GM18499 (cell line): Measurements from ENCODE around the gene ALOXE3.
"Not testable (repeated sequence)": the region's sequence is repeated elsewhere in the genome, so short reads cannot be mapped to it uniquely, and the experiment has no call there.

Experiments
- ATAC-seq: cut with Tn5 transposase; IDR thresholded peaks from one replicate; pipeline ENCODE4 v1.9.1; 2021; ENCODE audit warnings: moderate number of reproducible peaks; ENCODE audit not compliant: insufficient read depth, unreplicated experiment

ALOXE3 gene

GRCh38 chr17:8103549-8103948, 14.8 kb downstream of the ALOXE3 start:
- ATAC-seq = no peak

GRCh38 chr17:8101721-8102120, 16.6 kb downstream of the ALOXE3 start:
- ATAC-seq = no peak

GRCh38 chr17:8100763-8101162, 17.6 kb downstream of the ALOXE3 start:
- no peak for ATAC-seq

GRCh38 chr17:8100111-8100510, 18.2 kb downstream of the ALOXE3 start:
- no peak for ATAC-seq

GRCh38 chr17:8096541-8096940, 21.8 kb downstream of the ALOXE3 start:
- ATAC-seq = no peak

GRCh38 chr17:8095361-8095760, 23.0 kb downstream of the ALOXE3 start:
- ATAC-seq = no peak

GRCh38 chr17:8091033-8091687, 27.2 kb downstream of the ALOXE3 start:
- no peak for ATAC-seq

- ATAC-seq = no peak
Observed at GRCh38 chr17:8089728-8090127, 28.6 kb downstream of the ALOXE3 start.

- ATAC-seq = no peak
Observed at GRCh38 chr17:8087952-8088230, 30.4 kb downstream of the ALOXE3 start.

- no peak for ATAC-seq
Observed at GRCh38 chr17:8087075-8087951, 31.0 kb downstream of the ALOXE3 start, which contains the start of gene ALOX12B. Gene ALOX12B (minus strand): TSS chr17:8087716. CDS start chr17:8087442, 274 bp downstream.

GRCh38 chr17:8084250-8084649, 34.1 kb downstream of the ALOXE3 start:
- ATAC-seq = no peak

GRCh38 chr17:8082292-8082691, 36.0 kb downstream of the ALOXE3 start:
- ATAC-seq = no peak

GRCh38 chr17:8081876-8082275, 36.4 kb downstream of the ALOXE3 start:
- ATAC-seq = no peak

GRCh38 chr17:8080799-8081219, 37.5 kb downstream of the ALOXE3 start:
- ATAC-seq = no peak

GRCh38 chr17:8080208-8080798, 38.0 kb downstream of the ALOXE3 start:
- ATAC-seq = no peak

GRCh38 chr17:8079291-8080207, 38.8 kb downstream of the ALOXE3 start:
- no peak for ATAC-seq

GRCh38 chr17:8077939-8078338, 40.4 kb downstream of the ALOXE3 start:
- not testable (repeated sequence) for ATAC-seq

- no peak for ATAC-seq
Observed at GRCh38 chr17:8076502-8077266, 41.6 kb downstream of the ALOXE3 start.

GRCh38 chr17:8075574-8076342, 42.6 kb downstream of the ALOXE3 start:
- no peak for ATAC-seq
